HG03039 (cell line): ENCODE results near the gene CORO1A.
"Not testable (repeated sequence)": the region's sequence is repeated elsewhere in the genome, so short reads cannot be mapped to it uniquely, and the experiment has no call there.

Experiments used
- ATAC-seq: cut with Tn5 transposase; IDR thresholded peaks from one replicate; pipeline ENCODE4 v1.9.1; 2021; ENCODE audit warnings: mild to moderate bottlenecking, moderate library complexity; ENCODE audit not compliant: unreplicated experiment

CORO1A gene

GRCh38 chr16:30169416-30169815 lies 14.0 kb upstream of the CORO1A start:
- ATAC-seq = not testable (repeated sequence)

DNA sequence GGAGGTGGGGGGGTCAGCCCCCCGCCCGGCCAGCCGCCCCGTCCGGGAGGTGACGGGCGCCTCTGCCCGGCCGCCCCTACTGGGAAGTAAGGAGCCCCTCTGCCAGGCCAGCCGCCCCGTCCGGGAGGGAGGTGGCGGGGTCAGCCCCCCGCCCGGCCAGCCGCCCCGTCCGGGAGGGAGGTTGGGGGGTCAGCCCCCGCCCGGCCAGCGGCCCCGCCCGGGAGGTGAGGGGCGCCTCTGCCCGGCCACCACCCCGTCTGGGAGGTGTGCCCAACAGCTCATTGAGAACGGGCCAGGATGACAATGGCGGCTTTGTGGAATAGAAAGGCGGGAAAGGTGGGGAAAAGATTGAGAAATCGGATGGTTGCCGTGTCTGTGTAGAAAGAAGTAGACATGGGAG lies 13.3 kb upstream of the CORO1A start:
- not testable (repeated sequence) for ATAC-seq

- ATAC-seq = no peak
These were observed 10.3 kb upstream of the CORO1A start for GRCh38 chr16:30173054-30173453.

DNA sequence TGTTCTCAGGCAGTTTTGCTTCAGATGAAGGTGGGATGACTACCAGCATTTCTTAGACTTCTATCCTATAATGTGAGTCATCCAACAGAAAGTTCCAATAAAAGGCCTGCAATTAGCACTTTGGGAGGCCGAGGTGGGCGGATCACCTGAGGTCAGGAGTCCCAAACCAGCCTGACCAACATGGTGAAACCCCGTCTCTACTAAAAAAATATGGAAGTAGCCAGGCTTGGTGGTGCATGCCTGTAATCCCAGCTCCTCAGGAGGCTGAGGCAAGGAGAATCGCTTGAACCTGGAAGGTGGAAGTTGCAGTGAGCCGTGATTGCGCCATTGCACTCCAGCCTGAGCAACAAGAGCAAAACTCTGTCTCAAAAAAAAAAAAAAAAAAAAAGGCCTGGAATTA lies 6.5 kb upstream of the CORO1A start:
- ATAC-seq = not testable (repeated sequence)

GRCh38 chr16:30179195-30179594 lies 4.2 kb upstream of the CORO1A start:
- ATAC-seq = no peak

- ATAC-seq = no peak
These were observed 3.5 kb upstream of the CORO1A start for GRCh38 chr16:30179931-30180330.

- ATAC-seq = no peak
These were observed 2.7 kb upstream of the CORO1A start for GRCh38 chr16:30180741-30181140.

DNA sequence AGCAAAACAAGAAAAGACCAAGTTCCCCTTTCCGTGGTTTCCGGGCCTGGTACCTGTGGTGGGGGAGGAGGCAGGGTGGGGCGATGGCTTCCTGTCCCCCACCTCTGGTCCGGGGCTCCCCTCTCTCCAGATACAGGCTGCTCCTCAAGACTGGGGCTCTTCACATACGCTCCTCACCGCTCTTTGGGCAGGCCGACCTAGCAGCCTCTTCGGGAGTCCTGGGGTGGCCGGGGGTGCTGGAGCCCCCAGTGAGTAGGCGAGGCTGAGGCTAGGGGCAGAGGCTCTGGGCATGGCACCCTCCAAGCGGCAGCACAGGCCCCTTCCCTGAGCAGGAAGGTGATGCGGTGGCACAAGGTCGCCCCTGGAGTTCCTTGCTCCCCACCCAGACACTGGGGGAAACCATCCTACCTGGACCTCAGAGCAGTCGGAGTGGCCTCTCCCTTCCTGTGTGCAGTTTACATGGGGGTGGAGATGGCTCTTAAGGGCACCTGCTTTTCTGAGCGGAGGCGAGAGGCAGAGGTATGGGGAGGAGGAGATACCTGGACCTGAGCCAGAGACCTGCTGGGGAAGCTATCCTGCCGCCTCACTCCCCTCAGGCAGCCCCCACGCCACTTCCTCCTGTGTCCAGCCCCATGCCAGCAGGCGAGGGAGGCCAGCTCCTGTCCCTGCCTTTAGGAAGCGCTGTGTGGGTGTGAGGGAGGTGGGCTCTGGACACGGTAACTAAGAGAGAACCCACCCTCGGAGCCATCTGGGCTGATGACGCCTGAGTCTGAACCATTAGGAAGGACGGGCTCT lies 891 bp downstream of the CORO1A start:
- peak; percentile 5 for ATAC-seq

GRCh38 chr16:30184891-30185682 lies 1.7 kb downstream of the CORO1A start:
- ATAC-seq = no peak

DNA sequence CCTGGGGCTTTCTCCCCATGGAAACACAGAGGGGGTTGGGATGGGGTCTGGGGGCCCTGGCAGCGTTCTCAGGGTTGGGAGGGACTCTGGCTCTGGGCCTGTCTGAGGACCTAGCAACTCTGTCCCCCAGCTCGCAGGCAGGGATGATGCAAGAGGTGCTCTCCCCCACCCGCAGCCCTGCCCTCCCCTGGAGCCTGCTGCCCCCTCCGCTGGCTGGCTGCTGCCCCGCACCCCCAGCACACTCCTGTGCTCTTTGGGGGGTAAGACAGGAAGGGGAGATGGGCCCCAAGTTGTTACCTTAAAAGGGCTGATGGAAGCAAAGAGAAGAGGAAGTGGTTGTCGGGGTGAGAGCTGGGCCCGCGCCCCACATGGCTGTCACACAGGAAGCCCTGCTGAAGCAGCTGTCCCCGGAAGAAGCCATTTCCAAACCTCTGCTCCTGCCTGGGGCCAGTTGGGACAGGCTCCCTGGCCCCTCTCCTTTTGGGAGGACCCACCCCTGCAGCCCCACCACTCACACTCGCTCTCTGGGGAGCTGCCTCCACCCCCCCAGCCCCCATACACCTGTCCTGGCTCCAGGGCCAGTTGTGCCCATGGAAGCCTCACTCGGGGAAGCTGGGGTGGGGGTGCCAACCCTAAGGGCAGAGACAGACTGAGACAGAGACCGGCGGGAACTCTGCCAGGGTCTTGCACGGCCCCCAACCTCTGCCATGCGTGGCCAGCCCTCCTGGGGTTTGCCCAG lies 2.5 kb downstream of the CORO1A start:
- no peak for ATAC-seq

GRCh38 chr16:30186444-30186781 lies 3.0 kb downstream of the CORO1A start:
- no peak for ATAC-seq

DNA sequence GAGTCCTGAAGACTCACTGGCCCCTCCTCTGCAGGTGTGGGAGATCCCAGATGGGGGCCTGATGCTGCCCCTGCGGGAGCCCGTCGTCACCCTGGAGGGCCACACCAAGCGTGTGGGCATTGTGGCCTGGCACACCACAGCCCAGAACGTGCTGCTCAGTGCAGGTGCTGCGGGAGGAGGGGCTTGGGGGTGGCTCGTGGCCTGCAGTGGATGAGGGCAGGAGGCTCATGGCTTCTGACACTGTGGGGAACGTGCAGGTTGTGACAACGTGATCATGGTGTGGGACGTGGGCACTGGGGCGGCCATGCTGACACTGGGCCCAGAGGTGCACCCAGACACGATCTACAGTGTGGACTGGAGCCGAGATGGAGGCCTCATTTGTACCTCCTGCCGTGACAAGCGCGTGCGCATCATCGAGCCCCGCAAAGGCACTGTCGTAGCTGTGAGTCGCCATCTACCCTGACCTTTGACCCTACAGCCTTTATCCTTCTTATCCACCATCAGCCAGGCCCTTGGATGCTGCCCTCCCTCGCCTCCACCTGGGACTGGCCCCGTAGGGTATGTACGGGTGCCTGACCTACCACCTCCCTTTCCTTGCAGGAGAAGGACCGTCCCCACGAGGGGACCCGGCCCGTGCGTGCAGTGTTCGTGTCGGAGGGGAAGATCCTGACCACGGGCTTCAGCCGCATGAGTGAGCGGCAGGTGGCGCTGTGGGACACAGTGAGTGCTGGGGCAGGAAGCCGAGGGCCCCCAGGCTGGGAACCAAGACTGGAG lies 3.6 kb downstream of the CORO1A start:
- no peak for ATAC-seq

GRCh38 chr16:30187556-30187865 lies 4.1 kb downstream of the CORO1A start:
- ATAC-seq = no peak

DNA sequence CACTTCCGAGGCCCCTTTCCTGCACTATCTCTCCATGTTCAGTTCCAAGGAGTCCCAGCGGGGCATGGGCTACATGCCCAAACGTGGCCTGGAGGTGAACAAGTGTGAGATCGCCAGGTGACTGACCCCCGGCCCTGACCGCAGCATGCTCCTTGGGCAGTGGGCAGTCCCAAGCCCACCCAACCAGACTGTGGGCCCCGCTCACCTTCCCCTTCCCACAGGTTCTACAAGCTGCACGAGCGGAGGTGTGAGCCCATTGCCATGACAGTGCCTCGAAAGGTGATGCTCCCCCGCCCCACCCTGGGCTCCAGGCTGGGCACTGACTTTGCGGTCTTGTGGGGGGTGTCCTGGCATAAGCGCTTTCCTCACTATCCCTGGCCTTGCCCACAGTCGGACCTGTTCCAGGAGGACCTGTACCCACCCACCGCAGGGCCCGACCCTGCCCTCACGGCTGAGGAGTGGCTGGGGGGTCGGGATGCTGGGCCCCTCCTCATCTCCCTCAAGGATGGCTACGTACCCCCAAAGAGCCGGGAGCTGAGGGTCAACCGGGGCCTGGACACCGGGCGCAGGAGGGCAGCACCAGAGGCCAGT lies 4.7 kb downstream of the CORO1A start:
- no peak for ATAC-seq

DNA sequence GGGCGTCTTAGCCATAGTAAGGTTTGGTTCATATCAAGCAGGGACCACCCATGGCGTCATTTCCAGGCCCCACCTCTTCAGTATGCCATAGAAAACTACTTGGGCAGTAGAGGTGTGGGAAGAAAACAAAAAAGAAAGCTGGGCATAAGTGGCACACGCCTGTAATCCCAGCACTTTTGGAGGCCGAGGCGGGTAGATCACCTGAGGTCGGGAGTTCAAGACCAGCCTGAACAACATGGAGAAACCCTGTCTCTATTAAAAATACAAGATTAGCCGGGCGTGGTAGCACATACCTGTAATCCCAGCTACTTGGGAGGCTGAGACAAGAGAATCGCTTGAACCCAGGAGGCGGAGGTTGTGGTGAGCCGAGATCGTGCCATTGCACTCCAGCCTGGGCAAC lies 7.8 kb downstream of the CORO1A start:
- ATAC-seq = not testable (repeated sequence)

- ATAC-seq = not testable (repeated sequence)
These were observed 9.7 kb downstream of the CORO1A start for GRCh38 chr16:30193098-30193497.

- ATAC-seq = peak; percentile 85
These were observed 10.2 kb downstream of the CORO1A start, which contains the start of the genes BOLA2B and SLX1A for GRCh38 chr16:30193615-30194014. Gene BOLA2B (minus strand): TSS chr16:30193666. CDS start chr16:30193595, 71 bp downstream. Gene SLX1A (plus strand): TSS chr16:30193875. CDS start chr16:30194085, 210 bp downstream.

DNA sequence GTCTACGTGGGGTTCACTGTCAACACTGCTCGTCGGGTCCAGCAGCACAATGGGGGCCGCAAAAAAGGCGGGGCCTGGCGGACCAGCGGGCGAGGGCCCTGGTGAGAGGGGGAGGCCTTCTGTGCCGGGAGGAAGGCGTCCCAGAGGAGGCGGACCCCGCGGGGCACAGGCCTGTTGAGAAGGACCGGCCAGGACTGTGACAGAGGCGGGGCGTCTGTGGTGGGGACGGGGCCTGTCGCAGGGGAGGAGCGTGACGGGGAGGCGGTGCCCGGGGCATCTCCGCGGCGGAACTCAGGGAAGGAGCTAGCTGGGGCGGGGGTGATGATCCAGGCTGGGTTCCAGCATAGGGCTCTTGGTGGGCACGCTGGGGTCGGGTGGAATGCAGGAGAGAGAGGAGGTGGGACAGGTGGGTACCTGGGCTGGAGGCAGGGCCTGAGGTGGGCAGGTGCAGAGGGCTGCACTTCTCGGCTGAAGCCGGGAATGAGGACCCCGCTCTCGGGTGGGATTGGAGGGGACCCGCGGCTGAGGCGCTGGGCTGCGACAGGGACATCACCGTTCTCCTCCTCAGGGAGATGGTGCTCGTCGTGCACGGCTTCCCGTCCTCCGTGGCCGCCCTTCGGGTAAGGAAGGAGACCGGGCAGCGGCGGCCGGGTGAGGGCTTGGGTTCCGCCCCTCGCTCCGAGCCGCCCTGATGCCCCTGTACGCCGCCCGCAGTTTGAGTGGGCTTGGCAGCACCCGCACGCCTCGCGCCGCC lies 10.9 kb downstream of the CORO1A start:
- peak; percentile 49 for ATAC-seq

DNA sequence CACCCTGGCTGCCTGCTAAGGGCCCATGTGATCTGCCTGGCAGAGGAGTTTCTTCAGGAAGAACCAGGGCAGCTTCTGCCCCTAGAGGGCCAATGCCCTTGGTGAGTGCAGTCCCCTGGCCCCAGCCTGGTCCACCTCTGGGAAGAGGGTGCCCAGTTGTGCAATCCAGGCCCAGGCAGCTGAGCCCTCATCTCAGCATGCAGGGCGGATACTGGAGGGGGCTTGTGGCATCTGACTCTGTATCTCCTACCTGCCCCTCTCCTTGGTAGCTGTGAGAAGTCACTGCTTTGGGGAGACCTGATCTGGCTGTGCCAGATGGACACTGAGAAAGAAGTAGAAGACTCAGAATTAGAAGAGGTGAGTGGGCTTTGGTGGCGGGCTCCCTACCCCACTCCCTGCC lies 13.6 kb downstream of the CORO1A start:
- not testable (repeated sequence) for ATAC-seq

DNA sequence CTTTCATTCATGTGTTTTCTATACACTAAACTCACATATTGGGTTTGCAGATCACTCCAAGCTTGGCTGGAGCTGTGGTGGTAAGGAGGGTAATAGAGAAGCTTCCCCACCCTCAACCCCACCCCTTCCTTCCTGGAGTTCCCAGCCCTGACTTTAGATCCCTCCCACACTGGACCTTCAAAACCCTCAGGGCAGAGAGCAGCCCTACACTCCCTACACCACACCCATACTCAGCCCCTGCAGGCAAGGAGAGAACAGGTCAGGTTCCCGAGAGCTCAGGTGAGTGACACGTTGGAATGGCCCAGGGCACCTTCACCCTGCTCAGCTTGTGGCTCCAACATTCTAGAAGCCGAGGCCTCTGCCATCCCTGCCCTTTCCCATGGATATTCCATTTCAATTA lies 15.6 kb downstream of the CORO1A start, which contains the start of gene SULT1A3:
Gene SULT1A3 (plus strand): TSS at position 207 of the 400 bp plus-strand sequence. CDS start 1,474 bp downstream, outside the sequence.
- not testable (repeated sequence) for ATAC-seq
